ENCODE measurements around the gene ITGB7. TPM values are rescaled to one million over a fixed set of nuclear protein-coding genes. Genes with fewer than 3 reads are reported as not detected.

The ITGB7 gene
- polyA plus RNA-seq, 1 of the 3 experiments (the other 2 are of a cell fraction): 0.25 TPM

DNA sequence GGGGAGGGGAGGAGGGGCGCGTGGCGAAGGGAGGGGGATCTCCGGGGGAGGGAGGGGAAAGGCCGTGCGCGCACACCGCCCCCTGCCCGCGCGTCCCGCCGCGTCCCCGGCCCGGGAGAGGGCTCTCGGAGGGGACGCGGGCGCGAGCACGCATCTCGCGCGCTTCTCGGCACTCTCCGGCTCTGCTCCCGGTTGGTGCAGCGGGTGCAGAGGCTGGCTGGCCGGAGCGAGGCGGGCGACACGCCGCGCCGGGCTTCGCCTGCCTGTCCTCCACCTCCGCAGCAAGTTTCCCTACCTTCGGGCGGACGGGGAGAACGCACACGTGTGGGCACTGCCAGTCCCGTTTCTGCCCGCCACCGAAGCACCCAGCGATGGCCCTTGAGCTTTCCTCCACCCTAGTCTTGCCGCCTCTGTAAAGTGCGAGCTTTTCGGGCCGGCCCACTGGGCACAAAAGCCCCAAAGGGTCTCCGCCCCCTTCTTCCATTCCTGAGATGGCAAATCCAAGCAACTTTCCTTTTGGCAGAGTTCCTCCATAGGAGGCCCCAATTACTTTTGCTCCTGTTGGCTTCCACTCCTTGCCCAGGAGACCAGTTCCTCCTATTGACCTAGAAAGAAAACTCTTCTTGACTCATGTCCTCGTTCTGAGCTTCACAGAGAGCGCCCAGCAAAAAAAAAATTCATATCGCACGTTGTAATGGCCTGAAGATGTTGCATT lies 26.0 kb downstream of the ITGB7 start:
- ChIA-PET POLR2A (interaction anchor here (0.9 to 2.1 kb wide), 11 partner anchors 8 to 175 kb away, joined by 3 to 12 read pairs (median 4); partner anchors contain the start of genes AAAS, EIF4B, ESPL1 and MYG1), CTCF (interaction anchor here (0.6 to 23.1 kb wide), 12 partner anchors 10 to 140 kb away, joined by 3 to 272 read pairs (median 5); partner anchors contain the start of genes AAAS and ESPL1)
- Histone ChIP-seq H3K4me2 (peak overlapping the region; percentile 97), H3K9me2 (no peaks in the 10 kb centered on the region), H3K9me3 (no peaks in the 10 kb centered on the region), H2AFZ (ENCODE audit: low read depth) (no peak overlapping the region), H3K27me3 (ENCODE audit: insufficient read depth) (no peaks in the 10 kb centered on the region), H3K4me1 (ENCODE audit: control insufficient read depth in 1 of 2, insufficient read depth in 2 of 2, low read depth in 1 of 2, low read length in 1 of 2) (peaks cover 16 to 31% of the 10 kb centered on the region in 2 experiments; a peak in 3 of 4 replicates), H3K9ac (peak overlapping the region; percentile 83), H3K4me3 (ENCODE audit: low read depth in 2 of 2, low read length in 1 of 2) (peak overlapping the region; percentile 77 to 78), H3K36me3 (replicated peaks in 1 of 2; ENCODE audit: control insufficient read depth in 1 of 2, insufficient read depth in 2 of 2, low read length in 1 of 2) (peaks cover 39 to 40% of the 10 kb centered on the region in 2 experiments), H3K79me2 (ENCODE audit: insufficient read depth) (peaks cover 41% of the 10 kb centered on the region), H3F3A (replicated peaks; ENCODE audit: insufficient read depth) (peaks cover 20% of the 10 kb centered on the region), H4K20me1 (ENCODE audit: insufficient read depth) (no peaks in the 10 kb centered on the region; the same call in 1 of the 2 replicates), H3K27ac (ENCODE audit: low read depth in 2 of 2, low read length in 1 of 2) (peak overlapping the region; percentile 89 to 97)
- peak; percentile 98 for DNase-seq
- TF ChIP-seq MXI1 (IDR thresholded peaks at IDR 0.05; ENCODE audit: low read depth, low read length): peak; percentile 71
- TF ChIP-seq NRF1 (IDR thresholded peaks at IDR 0.05; ENCODE audit: low read depth, low read length): 0 out of 2 replicates have a peak, but pooled peaks have one; percentile 10
- TF ChIP-seq RAD21 (IDR thresholded peaks at IDR 0.05; ENCODE audit: low read length): no peak
- TF ChIP-seq RXRA (IDR thresholded peaks at IDR 0.05; ENCODE audit: borderline replicate concordance, low read depth): no peak
- 15% methylated on average over 8 of the region's 57 CpGs for WGBS (ENCODE audit: low lambda C conversion rate)

- no peaks in the 10 kb centered on the region for H3K9me3 ChIP-seq
- peak within 1 kb of the TSS; percentile 89 to 97 for H3K27ac ChIP-seq (ENCODE audit: low read depth in 2 of 2, low read length in 1 of 2)
- POLR2A ChIA-PET: interaction anchor here (0.7 to 2.1 kb wide), 13 partner anchors 9 to 174 kb away, joined by 3 to 12 read pairs (median 4); partner anchors contain the start of genes AAAS, EIF4B, ESPL1 and MYG1
- H3K9me2 ChIP-seq: no peaks in the 10 kb centered on the region
- H3K4me2 ChIP-seq: peak within 1 kb of the TSS; percentile 97
- no peaks in the 10 kb centered on the region for H3K27me3 ChIP-seq (ENCODE audit: insufficient read depth)
- peaks cover 32 to 33% of the 10 kb centered on the region in 2 experiments for H3K36me3 ChIP-seq (replicated peaks in 1 of 2; ENCODE audit: control insufficient read depth in 1 of 2, insufficient read depth in 2 of 2, low read length in 1 of 2)
- H2AFZ ChIP-seq (ENCODE audit: low read depth): peak within 1 kb of the TSS; percentile 85
- H3F3A ChIP-seq (replicated peaks; ENCODE audit: insufficient read depth): peaks cover 25% of the 10 kb centered on the region
- DNase-seq: peak; percentile 98
- H3K9ac ChIP-seq: peak within 1 kb of the TSS; percentile 83
- CTCF ChIA-PET: interaction anchor here (1.1 to 23.1 kb wide), 10 partner anchors 10 to 165 kb away, joined by 3 to 272 read pairs (median 8); partner anchors contain the start of genes AAAS and ESPL1
- H3K79me2 ChIP-seq (ENCODE audit: insufficient read depth): peaks cover 41% of the 10 kb centered on the region
- H3K4me1 ChIP-seq (ENCODE audit: control insufficient read depth in 1 of 2, insufficient read depth in 2 of 2, low read depth in 1 of 2, low read length in 1 of 2): peaks cover 17 to 27% of the 10 kb centered on the region in 2 experiments; a peak in 3 of 4 replicates
- under 1% methylated on average over 28 of the region's 70 CpGs for WGBS (ENCODE audit: low lambda C conversion rate)
- H3K4me3 ChIP-seq (ENCODE audit: low read depth in 2 of 2, low read length in 1 of 2): peak within 1 kb of the TSS; percentile 77 to 78
- no peaks in the 10 kb centered on the region; the same call in 1 of the 2 replicates for H4K20me1 ChIP-seq (ENCODE audit: insufficient read depth)
- TF ChIP-seq RAD21 (IDR thresholded peaks at IDR 0.05; ENCODE audit: low read length) (no peak), GATA2 (CRISPR knock-in tag; IDR thresholded peaks at IDR 0.05) (no peak), TEAD4 (IDR thresholded peaks at IDR 0.05; ENCODE audit: borderline replicate concordance, insufficient read depth) (no peak), POLR2AphosphoS5 (IDR thresholded peaks at IDR 0.05; ENCODE audit: low read depth, low read length) (peak; percentile 66), TCF12 (IDR thresholded peaks at IDR 0.05) (peak; percentile 61), MEF2A (IDR thresholded peaks at IDR 0.05; ENCODE audit: borderline replicate concordance, low read depth) (no peak), EZH2phosphoT487 (IDR thresholded peaks at IDR 0.05; ENCODE audit: borderline replicate concordance, low read depth) (no peak), ELF1 (IDR thresholded peaks at IDR 0.05) (peak; percentile 83), NFIC (IDR thresholded peaks at IDR 0.05; ENCODE audit: borderline replicate concordance) (no peak), JUND (IDR thresholded peaks at IDR 0.05) (no peak), RFX5 (IDR thresholded peaks at IDR 0.05; ENCODE audit: low read length) (no peak), MAX (IDR thresholded peaks at IDR 0.05; ENCODE audit: low read depth) (peak; percentile 74; the same call in 1 of the 2 replicates), CHD2 (IDR thresholded peaks at IDR 0.05; ENCODE audit: low read length, partially characterized antibody) (peak; percentile 97), NRF1 (IDR thresholded peaks at IDR 0.05; ENCODE audit: low read depth, low read length) (peak; percentile 95), MXI1 (IDR thresholded peaks at IDR 0.05; ENCODE audit: low read depth, low read length) (peak; percentile 65), FOXM1 (IDR thresholded peaks at IDR 0.05; ENCODE audit: low read depth) (no peak), YY1 (IDR thresholded peaks at IDR 0.05; ENCODE audit: low read depth) (peak; percentile 95), SIN3A (IDR thresholded peaks at IDR 0.05; ENCODE audit: borderline replicate concordance, low read depth, low read length) (no peak), SMC3 (IDR thresholded peaks at IDR 0.05; ENCODE audit: low read depth, low read length) (no peak), GABPA (IDR thresholded peaks at IDR 0.05; ENCODE audit: low read depth) (peak; percentile 98), ZBTB33 (IDR thresholded peaks at IDR 0.05; ENCODE audit: borderline replicate concordance, low read depth) (no peak), FOSL2 (IDR thresholded peaks at IDR 0.05; ENCODE audit: borderline replicate concordance, low read depth) (no peak)
- TF ChIP-seq, protein P1, sequence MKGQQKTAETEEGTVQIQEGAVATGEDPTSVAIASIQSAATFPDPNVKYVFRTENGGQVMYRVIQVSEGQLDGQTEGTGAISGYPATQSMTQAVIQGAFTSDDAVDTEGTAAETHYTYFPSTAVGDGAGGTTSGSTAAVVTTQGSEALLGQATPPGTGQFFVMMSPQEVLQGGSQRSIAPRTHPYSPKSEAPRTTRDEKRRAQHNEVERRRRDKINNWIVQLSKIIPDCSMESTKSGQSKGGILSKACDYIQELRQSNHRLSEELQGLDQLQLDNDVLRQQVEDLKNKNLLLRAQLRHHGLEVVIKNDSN (IDR thresholded peaks at IDR 0.05; ENCODE audit: borderline replicate concordance, low read depth): peak; percentile 46; the same call in 1 of the 2 replicates
Measured at GRCh38 chr12:53180220-53180930, 26.7 kb downstream of the ITGB7 start, which contains the start of the genes CSAD and ZNF740. Gene CSAD, minus strand, starts transcription at chr12:53180925. Its CDS starts 7,455 bp downstream, at chr12:53173470. Gene ZNF740, plus strand, starts transcription at chr12:53180722. Its CDS starts 1,262 bp downstream, at chr12:53181984.
